ENCODE results near the gene PROSER2. TPM values are rescaled to one million over a fixed set of nuclear protein-coding genes. Genes with fewer than 3 reads are reported as not detected.
A peak's percentile ranks its signal among the peaks of the same experiment; 100 is the strongest.

PROSER2 gene
- total and polyA plus RNA-seq, 9 of the 15 experiments (the other 6 are each of a cell fraction or from before 2014, with no cell fraction given): 0.62 to 14.8 (median 2.9) TPM

DNA sequence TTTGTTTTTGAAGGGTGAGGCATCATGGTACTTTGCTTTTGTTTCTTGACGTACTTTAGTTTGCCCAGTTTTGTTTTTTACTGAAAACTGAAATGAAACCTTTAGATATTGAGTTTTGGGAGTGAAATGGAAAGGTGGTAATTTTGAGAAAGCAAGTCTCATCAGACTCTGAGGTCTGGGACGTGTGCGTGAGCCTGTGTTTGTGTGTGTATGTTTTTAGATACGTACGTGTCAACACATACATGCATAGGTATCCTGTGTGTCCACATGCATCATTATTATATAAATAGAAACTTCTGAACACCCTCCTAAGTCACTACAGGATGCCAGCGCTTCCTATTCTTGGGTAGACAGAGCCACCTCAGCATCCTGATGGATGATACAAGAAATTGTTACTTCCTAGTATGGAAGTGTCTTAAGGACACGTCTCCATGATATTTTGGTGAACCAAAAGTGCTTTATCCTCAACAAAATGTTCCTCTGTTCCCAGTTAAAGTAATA, 47.8 kb downstream of the PROSER2 start:
- peaks cover 8% of the 10 kb centered on the region for H4K20me1 ChIP-seq (replicated peaks; ENCODE audit: control insufficient read depth, insufficient read depth, low read length)
- H3K27me3 ChIP-seq (ENCODE audit: control insufficient read depth in 2 of 2, insufficient read depth in 2 of 2, low read length in 2 of 2): no peaks in the 10 kb centered on the region
- FAIRE-seq (no peak), DNase-seq (ENCODE audit: extremely low read depth in 1 of 4, low spot score in 3 of 4) (no peak), ATAC-seq (no peak)
- H3K9me3 ChIP-seq (replicated peaks; ENCODE audit: control insufficient read depth, insufficient read depth, low read depth, low read length): no peaks in the 10 kb centered on the region
- peak overlapping the region; percentile 13; the same call in 2 of the 3 replicates for H3K27ac ChIP-seq (ENCODE audit: extremely low read depth, low read depth, low read length)
- peaks cover 33 to 40% of the 10 kb centered on the region in 2 experiments for H3K4me1 ChIP-seq (replicated peaks in 1 of 2; ENCODE audit: control insufficient read depth in 2 of 2, insufficient read depth in 2 of 2, low read length in 2 of 2)
- H3K9me1 ChIP-seq (ENCODE audit: control insufficient read depth, insufficient read depth, low read length): no peaks in the 10 kb centered on the region
- intact Hi-C loops (cut with micrococcal nuclease): no loop called here
- no peak overlapping the region for H2AFZ ChIP-seq (ENCODE audit: low read depth, low read length)
- 83% methylated on average over 7 of the region's 7 CpGs for WGBS (ENCODE audit: insufficient coverage, low coverage, missing lambda C conversion rate)
- ChIA-PET POLR2A (no interaction called here), CTCF (ENCODE audit: low intra/inter-chr PET ratio) (no interaction called here)
- H3K4me3 ChIP-seq: no peak overlapping the region
- no peak for TF ChIP-seq ZBTB49 (CRISPR knock-in tag; IDR thresholded peaks at IDR 0.05; ENCODE audit: borderline replicate concordance)
- peak overlapping the region; percentile 64 for H3K4me2 ChIP-seq (ENCODE audit: insufficient read depth, low read length)
- H3K79me2 ChIP-seq (ENCODE audit: control insufficient read depth, insufficient read depth, low read length): peaks cover 51% of the 10 kb centered on the region
- H3K36me3 ChIP-seq (ENCODE audit: control insufficient read depth, insufficient read depth, low read length): peaks cover 49% of the 10 kb centered on the region
- in situ Hi-C loops (cut with MboI): no loop called here
- BruUV-seq (replicated peaks): TSS peak; percentile 33
- no peak overlapping the region; a peak in 1 of 4 replicates for H3K9ac ChIP-seq (ENCODE audit: insufficient read depth in 1 of 2, low read depth in 2 of 2, low read length in 2 of 2)

GRCh38 chr10:11871466-11871865, 48.3 kb downstream of the PROSER2 start:
- H2AFZ ChIP-seq (ENCODE audit: low read depth, low read length): peak overlapping the region; percentile 26; the same call in 1 of the 2 replicates
- ChIA-PET POLR2A (no interaction called here), CTCF (ENCODE audit: low intra/inter-chr PET ratio) (no interaction called here)
- ATAC-seq: no peak; the same call in 2 of the 3 replicates
- H3K27ac ChIP-seq (ENCODE audit: extremely low read depth, low read depth, low read length): peak overlapping the region; percentile 13; the same call in 2 of the 3 replicates
- no peaks in the 10 kb centered on the region for H3K9me3 ChIP-seq (replicated peaks; ENCODE audit: control insufficient read depth, insufficient read depth, low read depth, low read length)
- BruUV-seq (replicated peaks): no TSS peak
- H3K4me3 ChIP-seq: no peak overlapping the region
- peaks cover 11% of the 10 kb centered on the region for H4K20me1 ChIP-seq (replicated peaks; ENCODE audit: control insufficient read depth, insufficient read depth, low read length)
- H3K9ac ChIP-seq (ENCODE audit: insufficient read depth in 1 of 2, low read depth in 2 of 2, low read length in 2 of 2): peak overlapping the region in 1 of 2 experiments; percentile 23; a peak in 1 of 4 replicates
- FAIRE-seq: peak; percentile 49
- in situ Hi-C loops (cut with MboI) (no loop called here), intact Hi-C loops (cut with micrococcal nuclease) (no loop called here)
- H3K27me3 ChIP-seq (ENCODE audit: control insufficient read depth in 2 of 2, insufficient read depth in 2 of 2, low read length in 2 of 2): no peaks in the 10 kb centered on the region
- H3K79me2 ChIP-seq (ENCODE audit: control insufficient read depth, insufficient read depth, low read length): peaks cover 56% of the 10 kb centered on the region
- 24% methylated on average over 9 of the region's 9 CpGs for WGBS (ENCODE audit: insufficient coverage, low coverage, missing lambda C conversion rate)
- peaks cover 38 to 45% of the 10 kb centered on the region in 2 experiments for H3K4me1 ChIP-seq (replicated peaks in 1 of 2; ENCODE audit: control insufficient read depth in 2 of 2, insufficient read depth in 2 of 2, low read length in 2 of 2)
- H3K4me2 ChIP-seq (ENCODE audit: insufficient read depth, low read length): peak overlapping the region; percentile 64
- H3K36me3 ChIP-seq (ENCODE audit: control insufficient read depth, insufficient read depth, low read length): peaks cover 44% of the 10 kb centered on the region
- DNase-seq (ENCODE audit: extremely low read depth in 1 of 4, low spot score in 3 of 4): peak in 2 of 4 experiments; percentile 33 to 67
- H3K9me1 ChIP-seq (ENCODE audit: control insufficient read depth, insufficient read depth, low read length): no peaks in the 10 kb centered on the region
- TF ChIP-seq CAMTA2 (CRISPR knock-in tag; conservative IDR thresholded peaks at IDR 0.05): no peak
- peak; percentile 89 for TF ChIP-seq MEF2D (tag; conservative IDR thresholded peaks at IDR 0.05; ENCODE audit: low read depth)
- TF ChIP-seq SMARCA5 (IDR thresholded peaks at IDR 0.05): no peak
- no peak for TF ChIP-seq GABPA (tag; conservative IDR thresholded peaks at IDR 0.05; ENCODE audit: low read depth)
- TF ChIP-seq ZNF695 (CRISPR knock-in tag; IDR thresholded peaks at IDR 0.05): no peak
- TF ChIP-seq IRF2 (CRISPR knock-in tag; IDR thresholded peaks at IDR 0.05): no peak
- TF ChIP-seq, protein P1, sequence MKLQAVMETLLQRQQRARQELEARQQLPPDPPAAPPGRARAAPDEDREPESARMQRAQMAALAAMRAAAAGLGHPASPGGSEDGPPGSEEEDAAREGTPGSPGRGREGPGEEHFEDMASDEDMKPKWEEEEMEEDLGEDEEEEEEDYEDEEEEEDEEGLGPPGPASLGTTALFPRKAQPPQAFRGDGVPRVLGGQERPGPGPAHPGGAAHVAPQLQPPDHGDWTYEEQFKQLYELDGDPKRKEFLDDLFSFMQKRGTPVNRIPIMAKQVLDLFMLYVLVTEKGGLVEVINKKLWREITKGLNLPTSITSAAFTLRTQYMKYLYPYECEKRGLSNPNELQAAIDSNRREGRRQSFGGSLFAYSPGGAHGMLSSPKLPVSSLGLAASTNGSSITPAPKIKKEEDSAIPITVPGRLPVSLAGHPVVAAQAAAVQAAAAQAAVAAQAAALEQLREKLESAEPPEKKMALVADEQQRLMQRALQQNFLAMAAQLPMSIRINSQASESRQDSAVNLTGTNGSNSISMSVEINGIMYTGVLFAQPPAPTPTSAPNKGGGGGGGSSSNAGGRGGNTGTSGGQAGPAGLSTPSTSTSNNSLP (IDR thresholded peaks at IDR 0.05; ENCODE audit: borderline replicate concordance, low read depth, low read length): no peak
- no peak for TF ChIP-seq ZNF398 (CRISPR knock-in tag; IDR thresholded peaks at IDR 0.05)
- TF ChIP-seq ZSCAN29 (IDR thresholded peaks at IDR 0.05): peak; percentile 77; the same call in 1 of the 2 replicates
